Caco-2 (cell line): ENCODE measurements around the gene TXNDC9. TPM values are rescaled to one million over a fixed set of nuclear protein-coding genes. Genes with fewer than 3 reads are reported as not detected.
A peak's percentile ranks its signal among the peaks of the same experiment; 100 is the strongest.
"Not testable (repeated sequence)": the region's sequence is repeated elsewhere in the genome, so short reads cannot be mapped to it uniquely, and the experiment has no call there.

Experiments
- BruUV-seq: library from RNA; stranded (reverse); fragments of 400-500 nt; replicated peaks from 2 replicates; lab custom pipeline; 2021; lab: Mats Ljungman, UMichigan
- CTCF ChIA-PET: fragments of 300-600 bp; sonication (Branson Sonifier 250); formaldehyde crosslinking; loops from one replicate; lab custom pipeline; 2022; ENCODE audit warnings: antibody characterized with exemption; lab: Charles Lee
- POLR2A ChIA-PET: fragments of 300-600 bp; sonication (Branson Sonifier 250); formaldehyde crosslinking; loops from one replicate; lab custom pipeline; 2022; ENCODE audit warnings: antibody characterized with exemption; lab: Charles Lee
- DNase-seq, 2 experiments: peaks; one replicate each; pipeline versions ENCODE4 v3.0.0 to v3.0.0-alpha.2; 2020 to 2022
- H3K27me3 ChIP-seq: replicated peaks from 2 replicates; pipeline ENCODE4 v1.6.0; 2011; ENCODE audit warnings: low read length; ENCODE audit not compliant: control insufficient read depth, insufficient read depth
- H3K36me3 ChIP-seq: 2 replicates; pipeline ENCODE4 v1.5.1; 2011; ENCODE audit warnings: low read length; ENCODE audit not compliant: control insufficient read depth, insufficient read depth
- H3K4me1 ChIP-seq: fragments of 250-450 bp; sonication (Bioruptor Pico); 2 replicates; pipeline ENCODE4 v1.5.1; 2020; ENCODE audit warnings: mild to moderate bottlenecking
- H3K4me3 ChIP-seq: 2 replicates; pipeline ENCODE4 v1.5.1; 2011; ENCODE audit warnings: low read depth, mild to moderate bottlenecking, control low read depth, low read length
- H3K9me3 ChIP-seq: fragments of 250-450 bp; sonication (Bioruptor Pico); 2 replicates; pipeline ENCODE4 v1.5.1; 2020; ENCODE audit warnings: mild to moderate bottlenecking, moderate library complexity
- H3K27ac Mint-ChIP-seq: one replicate; pipeline ENCODE4 v1.8.0; 2022; ENCODE audit warnings: mixed read lengths; ENCODE audit not compliant: unreplicated experiment
- H3K27me3 Mint-ChIP-seq: one replicate; pipeline ENCODE4 v1.8.0; 2022; ENCODE audit warnings: mixed read lengths; ENCODE audit not compliant: insufficient read depth, unreplicated experiment
- H3K36me3 Mint-ChIP-seq: one replicate; pipeline ENCODE4 v1.8.0; 2022; ENCODE audit warnings: mild to moderate bottlenecking, mixed read lengths; ENCODE audit not compliant: insufficient read depth, unreplicated experiment
- H3K4me1 Mint-ChIP-seq: one replicate; pipeline ENCODE4 v1.8.0; 2022; ENCODE audit warnings: low read depth, mixed read lengths; ENCODE audit not compliant: unreplicated experiment
- H3K4me3 Mint-ChIP-seq: one replicate; pipeline ENCODE4 v1.8.0; 2022; ENCODE audit warnings: mild to moderate bottlenecking, moderate library complexity, mixed read lengths; ENCODE audit not compliant: unreplicated experiment
- H3K9me3 Mint-ChIP-seq: one replicate; pipeline ENCODE4 v1.8.0; 2022; ENCODE audit warnings: mixed read lengths; ENCODE audit not compliant: unreplicated experiment
- intact Hi-C: fragments of 100-400 bp; cut with micrococcal nuclease; formaldehyde crosslinking; loops from one replicate; pipeline ENCODE4 v1.10.0; 2022; ENCODE audit not compliant: unreplicated experiment
- total RNA-seq: library from RNA; stranded (reverse); gene quantifications from 2 replicates; pipeline ENCODE4 v1.2.3, GENCODE V29; 2022
- TF ChIP-seq, protein P1 (sequence below), 2 experiments: fragments of 200-600 bp in 1 of 2; IDR thresholded peaks; 1 replicate in 1 of 2; 2 replicates in 1 of 2; pipeline versions ENCODE4 v1.5.1 to v1.8.0; 2011 to 2022; ENCODE audit warnings: antibody characterized with exemption in 1 of 2, control low read depth in 1 of 2, inconsistent platforms in 1 of 2, low read depth in 1 of 2, low read length in 1 of 2, mild to moderate bottlenecking in 1 of 2, moderate library complexity in 1 of 2; ENCODE audit not compliant: insufficient read depth in 1 of 2, severe bottlenecking in 1 of 2, unreplicated experiment in 1 of 2

TXNDC9 gene
- total RNA-seq, 1 experiment from 2014 or later: 41.1 TPM

DNA sequence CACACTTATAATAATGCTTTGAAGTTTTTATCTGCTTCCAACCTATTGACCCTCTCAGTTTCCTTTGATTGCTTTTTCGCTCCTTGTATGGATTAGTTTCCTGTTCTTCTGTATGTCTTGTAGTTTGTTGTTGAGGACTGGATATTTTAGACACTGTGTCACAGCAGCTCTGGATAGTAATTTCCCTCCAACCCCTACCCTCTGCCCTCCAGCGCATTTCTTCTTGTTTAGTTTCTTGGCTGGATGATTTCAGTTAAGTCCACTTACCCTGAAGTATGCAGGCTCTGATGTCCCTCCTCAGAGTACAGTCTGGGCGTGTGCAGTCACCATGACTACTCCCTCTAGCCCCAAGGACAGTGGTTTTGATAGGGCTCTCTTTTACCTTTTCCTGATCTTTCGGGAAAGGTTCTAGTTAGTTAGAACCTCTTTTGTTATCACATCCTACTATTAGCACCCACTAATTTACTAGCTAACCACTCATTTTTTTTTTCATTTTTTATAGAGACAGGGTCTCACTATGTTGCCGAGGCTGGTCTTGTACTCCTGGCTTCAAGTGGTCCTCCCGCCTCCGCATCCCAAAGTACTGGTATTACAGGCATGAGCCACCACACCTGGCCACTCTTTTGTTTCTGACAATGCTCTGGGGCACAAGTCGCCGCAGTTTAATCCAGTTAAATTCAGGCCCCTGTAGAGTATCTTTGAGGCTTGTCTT is 18.8 kb downstream of the TXNDC9 start:
- Mint-ChIP-seq H3K36me3 (peaks cover 57% of the 10 kb centered on the region), H3K4me3 (peak overlapping the region; percentile 5), H3K9me3 (no peaks in the 10 kb centered on the region), H3K27ac (no peak overlapping the region), H3K27me3 (no peaks in the 10 kb centered on the region), H3K4me1 (no peaks in the 10 kb centered on the region)
- BruUV-seq: no TSS peak
- POLR2A ChIA-PET: no interaction called here
- Histone ChIP-seq H3K9me3 (no peaks in the 10 kb centered on the region), H3K4me1 (no peaks in the 10 kb centered on the region), H3K4me3 (no peak overlapping the region), H3K27me3 (no peaks in the 10 kb centered on the region), H3K36me3 (peaks cover 3% of the 10 kb centered on the region; the same call in 1 of the 2 replicates)
- no peak for DNase-seq
- TF ChIP-seq, protein P1, sequence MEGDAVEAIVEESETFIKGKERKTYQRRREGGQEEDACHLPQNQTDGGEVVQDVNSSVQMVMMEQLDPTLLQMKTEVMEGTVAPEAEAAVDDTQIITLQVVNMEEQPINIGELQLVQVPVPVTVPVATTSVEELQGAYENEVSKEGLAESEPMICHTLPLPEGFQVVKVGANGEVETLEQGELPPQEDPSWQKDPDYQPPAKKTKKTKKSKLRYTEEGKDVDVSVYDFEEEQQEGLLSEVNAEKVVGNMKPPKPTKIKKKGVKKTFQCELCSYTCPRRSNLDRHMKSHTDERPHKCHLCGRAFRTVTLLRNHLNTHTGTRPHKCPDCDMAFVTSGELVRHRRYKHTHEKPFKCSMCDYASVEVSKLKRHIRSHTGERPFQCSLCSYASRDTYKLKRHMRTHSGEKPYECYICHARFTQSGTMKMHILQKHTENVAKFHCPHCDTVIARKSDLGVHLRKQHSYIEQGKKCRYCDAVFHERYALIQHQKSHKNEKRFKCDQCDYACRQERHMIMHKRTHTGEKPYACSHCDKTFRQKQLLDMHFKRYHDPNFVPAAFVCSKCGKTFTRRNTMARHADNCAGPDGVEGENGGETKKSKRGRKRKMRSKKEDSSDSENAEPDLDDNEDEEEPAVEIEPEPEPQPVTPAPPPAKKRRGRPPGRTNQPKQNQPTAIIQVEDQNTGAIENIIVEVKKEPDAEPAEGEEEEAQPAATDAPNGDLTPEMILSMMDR (IDR thresholded peaks at IDR 0.05; ENCODE audit: insufficient read depth in 1 of 2, low read depth in 1 of 2, low read length in 1 of 2, severe bottlenecking in 1 of 2, unreplicated experiment in 1 of 2): no peak
- CTCF ChIA-PET: no interaction called here
- intact Hi-C loops: no loop called here

- H3K4me3 ChIP-seq, H3K4me3 Mint-ChIP-seq, H3K27me3 Mint-ChIP-seq, H3K27ac Mint-ChIP-seq, H3K4me1 ChIP-seq, CTCF ChIA-PET, H3K36me3 ChIP-seq, DNase-seq, H3K9me3 Mint-ChIP-seq, POLR2A ChIA-PET, H3K27me3 ChIP-seq, BruUV-seq, H3K9me3 ChIP-seq, intact Hi-C loops, H3K4me1 Mint-ChIP-seq, H3K36me3 Mint-ChIP-seq: not testable (repeated sequence)
Measured at GRCh38 chr2:99301097-99301496, 35.0 kb downstream of the TXNDC9 start, which contains the start of gene LYG1. LYG1 (minus strand) TSS chr2:99301197; CDS start chr2:99295670, 5,527 bp downstream.

GRCh38 chr2:99299580-99299979 is 36.6 kb downstream of the TXNDC9 start:
- CTCF ChIA-PET: no interaction called here

More at GRCh38 chr2:99299580-99299979, 36.6 kb downstream of the TXNDC9 start:
- H3K27me3 Mint-ChIP-seq: no peaks in the 10 kb centered on the region
- Histone ChIP-seq H3K36me3 (no peaks in the 10 kb centered on the region), H3K4me1 (no peaks in the 10 kb centered on the region), H3K27me3 (no peaks in the 10 kb centered on the region), H3K9me3 (no peaks in the 10 kb centered on the region), H3K4me3 (no peak overlapping the region)
- no peak overlapping the region for H3K27ac Mint-ChIP-seq
- intact Hi-C loops: no loop called here
- H3K4me3 Mint-ChIP-seq: no peak overlapping the region
- TF ChIP-seq, protein P1 (IDR thresholded peaks at IDR 0.05; ENCODE audit: insufficient read depth in 1 of 2, low read depth in 1 of 2, low read length in 1 of 2, severe bottlenecking in 1 of 2, unreplicated experiment in 1 of 2): no peak
- POLR2A ChIA-PET: no interaction called here
- no peak for DNase-seq
- no TSS peak for BruUV-seq
- no peaks in the 10 kb centered on the region for H3K9me3 Mint-ChIP-seq
- H3K4me1 Mint-ChIP-seq: no peaks in the 10 kb centered on the region
- H3K36me3 Mint-ChIP-seq: no peaks in the 10 kb centered on the region
